IPS-18c (cell line): ENCODE measurements around the gene GALNT10.

Source experiments
- H3K4me3 ChIP-seq: 2 replicates; pipeline ENCODE4 v1.7.0; 2013; ENCODE audit warnings: low read depth, mild to moderate bottlenecking, low read length, moderate library complexity; ENCODE audit not compliant: insufficient read depth
- H3K9me3 ChIP-seq: one replicate; pipeline ENCODE4 v1.6.1; 2013; ENCODE audit warnings: mild to moderate bottlenecking, low read length, moderate library complexity; ENCODE audit not compliant: control insufficient read depth, insufficient read depth

The GALNT10 gene

GRCh38 chr5:154268073-154268472 is 77.5 kb downstream of the GALNT10 start:
- H3K9me3 ChIP-seq: no peaks in the 10 kb centered on the region
- no peak overlapping the region for H3K4me3 ChIP-seq

GRCh38 chr5:154269414-154269813 is 78.9 kb downstream of the GALNT10 start:
- Histone ChIP-seq H3K4me3 (no peak overlapping the region), H3K9me3 (no peaks in the 10 kb centered on the region)

- no peak overlapping the region for H3K4me3 ChIP-seq
- no peaks in the 10 kb centered on the region for H3K9me3 ChIP-seq
Measured at GRCh38 chr5:154271466-154271865, 80.9 kb downstream of the GALNT10 start.

GRCh38 chr5:154271936-154272514 is 81.5 kb downstream of the GALNT10 start:
- H3K9me3 ChIP-seq: no peaks in the 10 kb centered on the region
- H3K4me3 ChIP-seq: no peak overlapping the region

GRCh38 chr5:154273028-154273617 is 82.6 kb downstream of the GALNT10 start:
- Histone ChIP-seq H3K4me3 (no peak overlapping the region), H3K9me3 (no peaks in the 10 kb centered on the region)

GRCh38 chr5:154273963-154274827 is 83.7 kb downstream of the GALNT10 start:
- H3K4me3 ChIP-seq: no peak overlapping the region
- no peaks in the 10 kb centered on the region for H3K9me3 ChIP-seq

GRCh38 chr5:154274828-154275185 is 84.3 kb downstream of the GALNT10 start:
- no peaks in the 10 kb centered on the region for H3K9me3 ChIP-seq
- H3K4me3 ChIP-seq: no peak overlapping the region

GRCh38 chr5:154275566-154275965 is 85.0 kb downstream of the GALNT10 start:
- no peak overlapping the region for H3K4me3 ChIP-seq

GRCh38 chr5:154276261-154276972 is 85.9 kb downstream of the GALNT10 start:
- Histone ChIP-seq H3K9me3 (no peaks in the 10 kb centered on the region), H3K4me3 (no peak overlapping the region)

More at GRCh38 chr5:154275566-154275965, 85.0 kb downstream of the GALNT10 start:
- H3K9me3 ChIP-seq: no peaks in the 10 kb centered on the region

GRCh38 chr5:154276973-154277331 is 86.4 kb downstream of the GALNT10 start:
- H3K9me3 ChIP-seq: no peaks in the 10 kb centered on the region

GRCh38 chr5:154277499-154277898 is 87.0 kb downstream of the GALNT10 start:
- Histone ChIP-seq H3K9me3 (no peaks in the 10 kb centered on the region), H3K4me3 (no peak overlapping the region)

More at GRCh38 chr5:154276973-154277331, 86.4 kb downstream of the GALNT10 start:
- H3K4me3 ChIP-seq: no peak overlapping the region

- H3K9me3 ChIP-seq: no peaks in the 10 kb centered on the region
- no peak overlapping the region for H3K4me3 ChIP-seq
Measured at GRCh38 chr5:154278186-154278585, 87.7 kb downstream of the GALNT10 start.

GRCh38 chr5:154278908-154279307 is 88.4 kb downstream of the GALNT10 start:
- Histone ChIP-seq H3K9me3 (no peaks in the 10 kb centered on the region), H3K4me3 (no peak overlapping the region)

GRCh38 chr5:154284433-154284832 is 93.9 kb downstream of the GALNT10 start:
- Histone ChIP-seq H3K4me3 (no peak overlapping the region), H3K9me3 (no peaks in the 10 kb centered on the region)

GRCh38 chr5:154285661-154286408 is 95.3 kb downstream of the GALNT10 start:
- Histone ChIP-seq H3K9me3 (no peaks in the 10 kb centered on the region), H3K4me3 (no peak overlapping the region)

GRCh38 chr5:154286557-154286956 is 96.0 kb downstream of the GALNT10 start:
- no peaks in the 10 kb centered on the region for H3K9me3 ChIP-seq
- no peak overlapping the region for H3K4me3 ChIP-seq

GRCh38 chr5:154287136-154287535 is 96.6 kb downstream of the GALNT10 start:
- no peaks in the 10 kb centered on the region for H3K9me3 ChIP-seq
- no peak overlapping the region for H3K4me3 ChIP-seq
